ENCODE measurements around the gene TPP2. TPM values are rescaled to one million over a fixed set of nuclear protein-coding genes. Genes with fewer than 3 reads are reported as not detected.

The TPP2 gene
- total RNA-seq, 1 donor from 2014 or later: 51.8 TPM

DNA sequence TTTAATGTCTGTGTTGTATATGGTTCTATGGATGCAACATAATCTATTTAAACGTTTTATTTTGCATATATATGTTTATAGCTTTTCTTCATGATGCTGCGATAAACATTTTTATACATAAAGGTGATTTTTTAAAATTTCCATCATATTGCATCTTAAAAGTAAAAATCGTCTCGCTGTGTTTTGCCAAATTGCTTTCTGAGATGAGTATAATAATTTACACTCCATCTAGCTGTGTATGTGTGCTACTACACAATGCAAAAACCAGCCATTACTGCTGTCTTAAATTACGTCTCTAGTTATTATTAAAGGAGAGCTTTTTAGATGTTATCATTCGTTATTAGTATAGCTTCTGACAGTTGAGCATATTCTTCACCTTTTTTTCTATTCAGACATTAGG lies 60.8 kb downstream of the TPP2 start:
- no peak for DNase-seq

GRCh38 chr13:102658660-102659059 lies 61.9 kb downstream of the TPP2 start:
- DNase-seq: no peak

GRCh38 chr13:102659168-102659713 lies 62.5 kb downstream of the TPP2 start:
- no peak for DNase-seq

DNA sequence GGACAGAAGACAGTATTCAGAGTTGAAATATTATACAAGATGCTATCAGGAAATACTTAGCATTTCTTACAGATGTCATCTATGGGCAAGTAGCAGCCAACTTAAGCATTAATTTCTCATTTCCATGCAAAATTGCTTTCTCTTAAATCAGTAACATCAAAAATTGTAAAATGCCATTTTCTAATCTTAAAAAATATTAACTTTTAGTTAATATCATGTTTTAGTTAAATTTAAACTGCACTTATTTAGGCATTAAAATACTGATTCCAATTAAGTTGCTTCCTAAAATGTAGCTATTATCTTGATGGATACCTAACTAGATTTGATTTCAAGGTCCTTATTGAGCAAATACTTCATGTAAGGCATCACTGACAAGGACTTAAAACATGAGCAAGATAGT lies 70.2 kb downstream of the TPP2 start:
- DNase-seq: no peak

DNA sequence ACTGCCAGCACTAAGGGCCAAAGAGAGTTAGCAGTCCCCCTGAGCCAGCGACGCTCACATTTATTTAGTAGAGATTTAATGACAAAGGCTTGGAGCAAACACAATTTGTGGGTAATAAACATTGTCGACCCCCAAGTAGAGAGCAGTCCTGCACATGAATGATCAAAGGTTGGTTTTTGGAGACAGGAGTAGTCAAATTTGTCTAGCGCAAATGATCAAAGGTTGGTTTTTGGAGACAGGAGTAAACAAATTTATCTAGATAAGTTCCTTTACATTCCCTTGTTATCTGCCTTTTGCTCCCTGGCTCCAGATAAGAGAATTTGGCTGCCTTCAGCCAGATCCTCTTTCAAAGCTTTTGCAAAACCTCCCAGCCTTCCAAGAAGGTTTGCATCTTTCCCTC lies 71.1 kb downstream of the TPP2 start:
- DNase-seq: no peak

DNA sequence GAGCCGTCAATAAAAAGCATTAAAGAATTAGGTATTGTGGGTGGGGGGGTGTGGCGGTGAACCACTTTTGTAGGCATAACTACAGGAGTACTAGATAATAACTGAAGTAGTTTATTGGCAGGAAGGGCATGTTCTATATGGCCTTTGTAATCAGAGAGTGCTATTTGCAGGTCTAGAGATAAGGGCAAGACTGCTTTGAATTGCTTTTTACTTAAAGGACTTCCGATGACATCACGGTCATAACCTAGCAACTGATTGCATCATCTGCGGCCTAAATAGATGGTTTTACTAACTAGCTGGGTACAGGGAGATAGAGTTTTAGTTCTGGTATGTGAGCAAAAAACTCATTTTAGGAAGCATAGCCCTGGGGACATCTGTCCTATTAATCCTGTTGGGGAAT lies 73.3 kb downstream of the TPP2 start:
- no peak for DNase-seq

DNA sequence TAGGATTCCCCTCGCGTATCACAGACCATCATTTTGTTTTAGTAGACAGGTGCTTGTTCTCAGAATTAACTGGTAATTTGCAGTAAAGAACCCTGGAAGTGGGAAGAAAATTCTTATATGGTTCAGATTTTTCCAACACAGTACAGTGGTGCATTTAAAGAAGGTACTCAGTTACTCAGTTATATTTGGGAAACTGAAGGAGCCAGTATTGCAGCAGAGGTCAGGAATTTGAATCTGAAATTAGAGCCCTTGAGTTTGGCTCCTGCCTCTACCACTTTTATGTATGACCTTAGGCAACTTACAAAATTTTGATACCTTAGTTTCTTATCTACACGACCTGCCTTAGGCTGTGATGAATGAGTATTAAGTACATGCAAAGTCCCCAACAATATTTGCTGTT lies 78.3 kb downstream of the TPP2 start:
- DNase-seq: no peak

GRCh38 chr13:102677122-102677521 lies 80.3 kb downstream of the TPP2 start:
- no peak for DNase-seq

DNA sequence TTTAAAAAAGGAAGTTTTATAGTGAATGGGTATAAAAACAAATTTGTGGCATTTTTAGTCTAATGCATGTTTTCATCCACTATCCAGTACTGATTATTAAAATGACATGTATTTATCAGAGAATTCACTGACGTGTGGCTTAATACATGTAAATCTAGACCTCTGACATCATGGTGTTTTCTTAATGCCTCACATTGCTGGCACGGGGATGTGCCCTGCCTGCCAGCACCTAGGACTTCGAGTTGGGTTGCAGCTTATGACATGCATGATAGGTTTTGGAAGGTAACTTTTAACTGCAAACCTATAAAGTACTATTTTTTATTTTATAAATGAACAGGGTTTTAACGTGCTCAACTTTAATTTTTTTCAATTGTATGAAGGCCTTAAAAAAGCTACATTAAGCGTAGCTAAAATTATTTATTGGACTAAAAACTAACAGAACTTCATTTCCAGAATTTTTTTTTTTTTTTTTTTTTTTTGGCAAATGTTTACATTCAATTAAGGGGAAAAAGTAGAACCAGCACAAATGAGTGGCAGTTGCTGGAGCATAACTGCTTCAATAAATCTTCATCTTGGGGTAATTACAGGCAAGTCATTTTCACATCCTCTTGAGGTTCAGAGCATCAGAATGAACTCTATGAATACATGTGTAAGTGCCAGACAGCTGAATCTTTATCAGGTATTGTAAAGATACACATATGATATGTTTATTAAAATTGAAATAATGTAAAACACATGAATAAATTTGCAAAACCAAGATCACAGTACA lies 81.7 kb downstream of the TPP2 start:
- DNase-seq: no peak

- no peak for DNase-seq
Measured at GRCh38 chr13:102679449-102680132, 82.8 kb downstream of the TPP2 start.

GRCh38 chr13:102680133-102680717 lies 83.4 kb downstream of the TPP2 start:
- no peak for DNase-seq

- no peak for DNase-seq
Measured at GRCh38 chr13:102680842-102681740, 84.3 kb downstream of the TPP2 start.

DNA sequence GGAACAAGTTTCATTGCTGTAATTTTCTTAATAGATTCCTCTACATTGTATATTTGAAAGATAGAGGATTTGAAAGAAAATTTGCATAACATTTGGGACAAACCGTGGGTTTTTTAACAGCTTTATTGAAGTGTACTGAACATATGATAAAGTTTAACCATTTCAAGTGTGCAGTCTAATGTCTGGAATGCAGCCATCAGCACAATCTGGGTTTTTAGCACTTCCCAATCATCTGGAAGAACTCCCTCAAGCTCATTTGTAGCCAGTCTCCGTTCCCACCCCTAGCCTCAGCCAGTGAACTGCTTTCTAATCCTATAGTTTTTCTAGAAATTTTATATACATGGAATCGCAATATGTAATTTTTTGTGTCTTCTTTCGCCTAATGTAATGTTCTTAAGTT lies 85.4 kb downstream of the TPP2 start:
- no peak for DNase-seq

- DNase-seq: no peak
Measured at GRCh38 chr13:102682727-102683126, 85.9 kb downstream of the TPP2 start.

DNA sequence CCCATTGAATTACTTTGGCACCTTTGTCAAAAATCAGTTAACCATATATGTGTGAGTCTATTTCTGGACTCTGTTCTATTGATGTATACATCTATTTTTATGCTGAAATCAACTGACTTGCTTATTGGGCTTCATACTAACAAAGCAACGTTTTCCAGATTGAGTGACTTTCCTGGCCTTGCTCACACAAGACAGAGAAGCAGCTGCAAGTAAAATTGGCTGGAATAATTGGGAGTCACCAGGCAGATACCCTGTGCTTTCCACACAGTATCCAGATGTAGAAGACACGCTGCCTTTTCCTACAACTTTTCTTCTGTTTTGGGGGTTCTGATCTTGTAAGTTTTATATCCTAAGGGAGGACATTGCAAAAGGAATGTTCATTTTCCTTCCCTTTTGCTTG lies 86.9 kb downstream of the TPP2 start:
- peak; percentile 50 for DNase-seq

DNA sequence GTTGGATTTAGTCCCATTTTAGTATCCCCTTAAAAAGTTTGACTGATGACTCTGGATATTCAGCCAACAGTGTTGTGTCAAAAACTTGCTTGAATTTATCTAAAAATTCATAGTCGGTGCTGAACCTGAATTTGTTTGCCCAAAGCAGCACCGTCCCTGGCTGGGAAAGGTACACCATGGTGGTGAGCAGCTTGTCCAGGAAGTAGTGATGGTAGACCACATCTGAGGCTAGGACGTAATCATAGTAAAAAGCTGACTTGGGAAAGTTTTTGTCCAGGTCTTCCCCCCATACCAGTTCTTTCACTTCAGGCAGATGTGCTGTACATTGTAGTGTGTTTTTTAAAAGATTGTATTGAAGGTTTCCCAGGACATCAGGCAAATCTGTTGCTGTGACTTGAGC lies 89.2 kb downstream of the TPP2 start:
- DNase-seq: no peak

GRCh38 chr13:102687520-102687919 lies 90.7 kb downstream of the TPP2 start:
- no peak for DNase-seq

- no peak for DNase-seq
Measured at GRCh38 chr13:102688306-102688973, 91.7 kb downstream of the TPP2 start.

- no peak for DNase-seq
Measured at GRCh38 chr13:102690883-102691282, 94.1 kb downstream of the TPP2 start.

- DNase-seq: no peak
Measured at GRCh38 chr13:102692491-102692826, 95.7 kb downstream of the TPP2 start.

GRCh38 chr13:102693250-102693649 lies 96.5 kb downstream of the TPP2 start:
- no peak for DNase-seq

DNA sequence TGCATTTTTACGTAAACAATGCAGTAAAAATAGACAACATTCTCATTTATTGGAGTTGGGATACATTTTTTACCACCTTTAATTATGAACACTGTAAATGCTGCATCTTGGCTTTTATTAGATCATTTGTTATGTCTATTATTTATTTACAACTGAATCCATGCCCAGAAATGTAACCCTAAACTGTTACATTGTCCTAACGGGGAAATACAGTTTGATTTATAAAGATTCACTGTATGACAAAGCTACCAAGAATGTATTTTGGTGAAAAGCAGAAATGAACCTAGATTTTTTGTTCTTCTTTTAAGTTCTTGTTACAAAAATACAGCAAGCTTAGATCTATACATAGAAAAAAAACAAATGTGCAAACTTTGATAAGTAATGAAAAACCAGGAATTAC lies 97.0 kb downstream of the TPP2 start:
- no peak for DNase-seq
